MM.1S (cell line): ENCODE data around the gene ARHGEF38.

Experiments used
- DNase-seq: peaks from one replicate; pipeline ENCODE4 v3.0.0-alpha.2; 2015
- H2AFZ ChIP-seq: fragments of 300-600 bp; sonication (generic); 2 replicates; pipeline ENCODE4 v1.6.0; 2016; ENCODE audit warnings: antibody characterized with exemption, low read length
- H3F3A ChIP-seq: fragments of 300-600 bp; sonication (generic); 2 replicates; pipeline ENCODE4 v1.6.1; 2016; ENCODE audit warnings: mild to moderate bottlenecking, antibody characterized with exemption, low read length, moderate library complexity, mixed read lengths; ENCODE audit not compliant: insufficient read depth
- H3K27ac ChIP-seq: fragments of 300-600 bp; sonication (generic); 2 replicates; pipeline ENCODE4 v1.5.1; 2016; ENCODE audit warnings: mild to moderate bottlenecking, low read length
- H3K27me3 ChIP-seq: fragments of 300-600 bp; sonication (generic); replicated peaks from 2 replicates; pipeline ENCODE4 v1.6.0; 2016; ENCODE audit warnings: low read length; ENCODE audit not compliant: insufficient read depth
- H3K36me3 ChIP-seq: fragments of 300-600 bp; sonication (generic); replicated peaks from 2 replicates; pipeline ENCODE4 v1.6.1; 2016; ENCODE audit warnings: mild to moderate bottlenecking, low read length, mixed read lengths; ENCODE audit not compliant: insufficient read depth
- H3K4me1 ChIP-seq: fragments of 300-600 bp; sonication (generic); 2 replicates; pipeline ENCODE4 v1.6.1; 2016; ENCODE audit warnings: low read length, mixed read lengths
- H3K4me2 ChIP-seq: fragments of 300-600 bp; sonication (generic); 2 replicates; pipeline ENCODE4 v1.6.0; 2016; ENCODE audit warnings: low read depth, low read length
- H3K4me3 ChIP-seq: fragments of 300-600 bp; sonication (generic); 2 replicates; pipeline ENCODE4 v1.5.1; 2016; ENCODE audit warnings: low read length, mixed read lengths
- H3K79me2 ChIP-seq: fragments of 300-600 bp; sonication (generic); 2 replicates; pipeline ENCODE4 v1.6.1; 2016; ENCODE audit warnings: mixed run types, low read length, mixed read lengths
- H3K9ac ChIP-seq: fragments of 300-600 bp; sonication (generic); 2 replicates; pipeline ENCODE4 v1.6.1; 2016; ENCODE audit warnings: low read length, mixed read lengths
- H3K9me2 ChIP-seq: fragments of 300-600 bp; sonication (generic); replicated peaks from 2 replicates; pipeline ENCODE4 v1.6.1; 2016; ENCODE audit warnings: mild to moderate bottlenecking, low read length, mixed read lengths; ENCODE audit not compliant: insufficient read depth
- H3K9me3 ChIP-seq: fragments of 300-600 bp; sonication (generic); replicated peaks from 2 replicates; pipeline ENCODE4 v1.6.1; 2016; ENCODE audit warnings: mild to moderate bottlenecking, low read length, mixed read lengths; ENCODE audit not compliant: insufficient read depth
- H4K20me1 ChIP-seq: fragments of 300-600 bp; sonication (generic); 2 replicates; pipeline ENCODE4 v1.6.1; 2016; ENCODE audit warnings: mild to moderate bottlenecking, low read length, moderate library complexity, mixed read lengths; ENCODE audit not compliant: insufficient read depth
- CTCF ChIP-seq: fragments of 300-600 bp; sonication (generic); IDR thresholded peaks from 2 replicates; pipeline ENCODE4 v1.5.1; 2016; ENCODE audit warnings: antibody characterized with exemption, low read length, mixed read lengths
- EZH2 ChIP-seq: fragments of 300-600 bp; sonication (generic); optimal IDR thresholded peaks from 2 replicates; pipeline ENCODE3; 2017; ENCODE audit warnings: low read depth, mild to moderate bottlenecking, antibody characterized with exemption, low read length, mixed read lengths
- EZH2phosphoT487 ChIP-seq: fragments of 300-600 bp; sonication (generic); IDR thresholded peaks from 2 replicates; pipeline ENCODE4 v1.6.1; 2018; ENCODE audit warnings: antibody characterized with exemption, low read length

The ARHGEF38 gene

GRCh38 chr4:105598787-105599186 is 46.4 kb downstream of the ARHGEF38 start:
- no peak for DNase-seq
- Histone ChIP-seq H3K4me1 (peaks cover 12% of the 10 kb centered on the region), H4K20me1 (no peaks in the 10 kb centered on the region), H3K4me2 (no peak overlapping the region), H3K36me3 (no peaks in the 10 kb centered on the region), H3K9me3 (no peaks in the 10 kb centered on the region), H2AFZ (no peak overlapping the region), H3K4me3 (no peak overlapping the region), H3K9me2 (no peaks in the 10 kb centered on the region), H3K79me2 (no peaks in the 10 kb centered on the region), H3K9ac (no peak overlapping the region), H3F3A (no peaks in the 10 kb centered on the region), H3K27me3 (no peaks in the 10 kb centered on the region), H3K27ac (no peak overlapping the region)
- TF ChIP-seq EZH2: no peak
- no peak for TF ChIP-seq CTCF
- no peak for TF ChIP-seq EZH2phosphoT487

GRCh38 chr4:105599482-105599881 is 47.1 kb downstream of the ARHGEF38 start:
- no peak overlapping the region for H2AFZ ChIP-seq
- TF ChIP-seq EZH2 (no peak), CTCF (no peak), EZH2phosphoT487 (no peak)
- no peaks in the 10 kb centered on the region for H3K27me3 ChIP-seq
- no peak overlapping the region for H3K4me2 ChIP-seq
- no peaks in the 10 kb centered on the region for H3K36me3 ChIP-seq
- no peak overlapping the region for H3K9ac ChIP-seq
- H3K4me3 ChIP-seq: no peak overlapping the region
- peaks cover 5% of the 10 kb centered on the region for H3K4me1 ChIP-seq
- H3F3A ChIP-seq: no peaks in the 10 kb centered on the region
- H3K79me2 ChIP-seq: no peaks in the 10 kb centered on the region
- no peaks in the 10 kb centered on the region for H3K9me2 ChIP-seq
- H3K27ac ChIP-seq: no peak overlapping the region
- no peak for DNase-seq
- H4K20me1 ChIP-seq: no peaks in the 10 kb centered on the region
- H3K9me3 ChIP-seq: no peaks in the 10 kb centered on the region

- Histone ChIP-seq H3K27ac (no peak overlapping the region), H3K27me3 (no peaks in the 10 kb centered on the region), H2AFZ (no peak overlapping the region), H4K20me1 (no peaks in the 10 kb centered on the region), H3K4me1 (no peaks in the 10 kb centered on the region), H3K4me3 (no peak overlapping the region), H3K9me2 (no peaks in the 10 kb centered on the region), H3K36me3 (no peaks in the 10 kb centered on the region), H3K4me2 (no peak overlapping the region), H3K9me3 (no peaks in the 10 kb centered on the region), H3K9ac (no peak overlapping the region), H3K79me2 (no peaks in the 10 kb centered on the region), H3F3A (no peaks in the 10 kb centered on the region)
- no peak for DNase-seq
- no peak for TF ChIP-seq EZH2phosphoT487
- no peak for TF ChIP-seq CTCF
- TF ChIP-seq EZH2: no peak
Observed at GRCh38 chr4:105599932-105600655, 47.7 kb downstream of the ARHGEF38 start.
